DOHH2 (cell line): ENCODE measurements around the gene GTF3C1.

Source experiments
- H3F3A ChIP-seq: fragments of 200-600 bp; sonication (generic), shearing (Covaris generic); 2 replicates; pipeline ENCODE4 v1.6.0; 2016; ENCODE audit warnings: antibody characterized with exemption, mild to moderate bottlenecking; ENCODE audit not compliant: control insufficient read depth, insufficient read depth
- H3K27ac ChIP-seq: fragments of 200-600 bp; sonication (generic); 2 replicates; pipeline ENCODE4 v1.5.1; 2014; ENCODE audit warnings: low read depth, mild to moderate bottlenecking, low read length, moderate library complexity
- H3K27me3 ChIP-seq: fragments of 200-600 bp; sonication (generic); 2 replicates; pipeline ENCODE4 v1.6.1; 2014; ENCODE audit warnings: mild to moderate bottlenecking, low read length, mixed read lengths; ENCODE audit not compliant: control insufficient read depth
- H3K36me3 ChIP-seq: fragments of 200-600 bp; sonication (generic); 2 replicates; pipeline ENCODE4 v1.6.1; 2014; ENCODE audit warnings: mild to moderate bottlenecking, low read length, moderate library complexity, mixed read lengths; ENCODE audit not compliant: control insufficient read depth
- H3K4me1 ChIP-seq: fragments of 200-600 bp; sonication (generic); 2 replicates; pipeline ENCODE4 v1.6.1; 2014; ENCODE audit warnings: mild to moderate bottlenecking, low read length, mixed read lengths; ENCODE audit not compliant: control insufficient read depth
- H3K4me2 ChIP-seq: fragments of 200-600 bp; sonication (generic); 2 replicates; pipeline ENCODE4 v1.6.0; 2014; ENCODE audit warnings: mild to moderate bottlenecking, low read length, moderate library complexity
- H3K4me3 ChIP-seq: fragments of 200-600 bp; sonication (generic); 2 replicates; pipeline ENCODE4 v1.5.1; 2014; ENCODE audit warnings: mild to moderate bottlenecking, low read length, mixed read lengths
- H3K79me2 ChIP-seq: fragments of 200-600 bp; sonication (generic); 2 replicates; pipeline ENCODE4 v1.6.1; 2014; ENCODE audit warnings: mild to moderate bottlenecking, low read length, mixed read lengths; ENCODE audit not compliant: control insufficient read depth
- H3K9me2 ChIP-seq: fragments of 200-600 bp; sonication (generic); replicated peaks from 2 replicates; pipeline ENCODE4 v1.6.1; 2014; ENCODE audit warnings: mild to moderate bottlenecking, low read length, mixed read lengths; ENCODE audit not compliant: control insufficient read depth
- H3K9me3 ChIP-seq: fragments of 200-600 bp; sonication (generic); 2 replicates; pipeline ENCODE4 v1.6.1; 2014; ENCODE audit warnings: antibody characterized with exemption, low read length, mixed read lengths; ENCODE audit not compliant: control insufficient read depth, insufficient read depth
- H4K20me1 ChIP-seq: fragments of 200-600 bp; sonication (generic); 2 replicates; pipeline ENCODE4 v1.6.0; 2014; ENCODE audit warnings: low read depth, mild to moderate bottlenecking, antibody characterized with exemption, low read length, moderate library complexity; ENCODE audit not compliant: control insufficient read depth, insufficient read depth
- EZH2phosphoT487 ChIP-seq: fragments of 200-600 bp; sonication (generic); IDR thresholded peaks from 2 replicates; pipeline ENCODE4 v1.6.1; 2017; ENCODE audit warnings: borderline replicate concordance, mild to moderate bottlenecking, antibody characterized with exemption, low read length, moderate library complexity, mixed read lengths
- TF ChIP-seq, protein P1 (sequence below): fragments of 200-600 bp; sonication (generic); IDR thresholded peaks from one replicate; pipeline ENCODE4 v1.5.1; 2014; ENCODE audit warnings: antibody characterized with exemption, mild to moderate bottlenecking, low read depth, low read length; ENCODE audit not compliant: poor library complexity, severe bottlenecking

Gene GTF3C1

DNA sequence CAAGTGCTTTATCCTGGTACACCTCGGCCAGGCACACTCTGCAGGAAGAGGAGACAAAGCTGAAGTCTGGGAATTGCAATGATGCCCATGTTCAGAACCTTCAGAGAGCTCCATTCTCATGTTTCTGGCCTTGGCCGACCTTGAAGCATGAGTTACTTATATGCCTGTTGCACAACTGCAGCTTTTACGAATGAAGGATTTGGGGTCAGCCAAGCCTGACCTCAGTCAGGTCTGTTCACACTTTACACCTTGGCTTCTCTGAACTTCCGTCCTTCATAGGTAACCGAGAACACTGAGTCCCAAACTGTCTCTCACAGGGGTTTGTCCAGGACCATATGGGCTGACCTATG lies 66.7 kb downstream of the GTF3C1 start:
- TF ChIP-seq, protein P1, sequence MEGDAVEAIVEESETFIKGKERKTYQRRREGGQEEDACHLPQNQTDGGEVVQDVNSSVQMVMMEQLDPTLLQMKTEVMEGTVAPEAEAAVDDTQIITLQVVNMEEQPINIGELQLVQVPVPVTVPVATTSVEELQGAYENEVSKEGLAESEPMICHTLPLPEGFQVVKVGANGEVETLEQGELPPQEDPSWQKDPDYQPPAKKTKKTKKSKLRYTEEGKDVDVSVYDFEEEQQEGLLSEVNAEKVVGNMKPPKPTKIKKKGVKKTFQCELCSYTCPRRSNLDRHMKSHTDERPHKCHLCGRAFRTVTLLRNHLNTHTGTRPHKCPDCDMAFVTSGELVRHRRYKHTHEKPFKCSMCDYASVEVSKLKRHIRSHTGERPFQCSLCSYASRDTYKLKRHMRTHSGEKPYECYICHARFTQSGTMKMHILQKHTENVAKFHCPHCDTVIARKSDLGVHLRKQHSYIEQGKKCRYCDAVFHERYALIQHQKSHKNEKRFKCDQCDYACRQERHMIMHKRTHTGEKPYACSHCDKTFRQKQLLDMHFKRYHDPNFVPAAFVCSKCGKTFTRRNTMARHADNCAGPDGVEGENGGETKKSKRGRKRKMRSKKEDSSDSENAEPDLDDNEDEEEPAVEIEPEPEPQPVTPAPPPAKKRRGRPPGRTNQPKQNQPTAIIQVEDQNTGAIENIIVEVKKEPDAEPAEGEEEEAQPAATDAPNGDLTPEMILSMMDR, result no peak
- TF ChIP-seq EZH2phosphoT487, result no peak
- Histone ChIP-seq H3K4me1 (no peaks in the 10 kb centered on the region), H4K20me1 (0 out of 2 replicates have a peak, but pooled peaks cover under 1% of the 10 kb centered on the region), H3K4me2 (no peak overlapping the region), H3K9me2 (no peaks in the 10 kb centered on the region), H3F3A (no peaks in the 10 kb centered on the region), H3K27ac (no peak overlapping the region), H3K36me3 (peaks cover 63% of the 10 kb centered on the region), H3K9me3 (no peaks in the 10 kb centered on the region), H3K4me3 (no peak overlapping the region), H3K79me2 (no peaks in the 10 kb centered on the region), H3K27me3 (no peaks in the 10 kb centered on the region)

DNA sequence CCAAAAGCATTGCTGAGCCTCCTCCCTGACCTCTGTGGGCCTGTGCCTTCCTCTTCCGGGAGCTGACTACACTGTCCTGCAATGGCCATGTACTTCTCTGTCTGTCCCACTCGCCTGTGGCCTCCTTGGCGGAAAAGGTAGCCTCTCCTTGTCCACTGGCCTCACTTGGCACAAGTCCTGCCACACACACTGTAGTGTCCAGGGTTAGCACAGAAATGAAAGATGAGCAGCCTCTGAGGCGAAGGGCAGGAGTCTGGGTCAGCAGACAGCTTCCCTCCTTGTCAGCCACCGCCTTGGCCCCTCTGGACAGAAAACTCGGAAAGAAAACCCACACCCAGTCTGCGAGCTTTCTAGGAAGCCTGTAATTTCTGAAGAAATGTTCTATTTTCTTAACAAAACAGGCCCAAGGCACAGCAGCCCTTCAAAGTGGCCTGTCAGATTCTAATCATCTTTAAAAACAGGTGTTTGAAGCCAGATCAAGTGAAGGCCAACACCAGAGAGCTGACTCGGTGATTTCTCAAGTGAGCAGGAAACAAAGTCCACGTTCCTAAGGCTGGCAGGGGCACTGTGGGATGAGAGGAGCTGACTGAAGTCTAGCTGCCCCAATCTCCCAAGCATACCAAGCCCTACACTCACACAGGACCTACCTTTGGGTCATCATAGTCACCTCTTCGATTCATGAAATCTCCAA lies 67.2 kb downstream of the GTF3C1 start:
- Histone ChIP-seq H3K27me3 (no peaks in the 10 kb centered on the region), H3K4me2 (no peak overlapping the region), H3K36me3 (peaks cover 64% of the 10 kb centered on the region), H3K4me1 (no peaks in the 10 kb centered on the region), H4K20me1 (no peaks in the 10 kb centered on the region), H3K4me3 (no peak overlapping the region), H3K9me2 (no peaks in the 10 kb centered on the region), H3K9me3 (no peaks in the 10 kb centered on the region), H3F3A (no peaks in the 10 kb centered on the region), H3K27ac (no peak overlapping the region), H3K79me2 (no peaks in the 10 kb centered on the region)
- TF ChIP-seq EZH2phosphoT487, result no peak
- TF ChIP-seq, protein P1, result no peak

DNA sequence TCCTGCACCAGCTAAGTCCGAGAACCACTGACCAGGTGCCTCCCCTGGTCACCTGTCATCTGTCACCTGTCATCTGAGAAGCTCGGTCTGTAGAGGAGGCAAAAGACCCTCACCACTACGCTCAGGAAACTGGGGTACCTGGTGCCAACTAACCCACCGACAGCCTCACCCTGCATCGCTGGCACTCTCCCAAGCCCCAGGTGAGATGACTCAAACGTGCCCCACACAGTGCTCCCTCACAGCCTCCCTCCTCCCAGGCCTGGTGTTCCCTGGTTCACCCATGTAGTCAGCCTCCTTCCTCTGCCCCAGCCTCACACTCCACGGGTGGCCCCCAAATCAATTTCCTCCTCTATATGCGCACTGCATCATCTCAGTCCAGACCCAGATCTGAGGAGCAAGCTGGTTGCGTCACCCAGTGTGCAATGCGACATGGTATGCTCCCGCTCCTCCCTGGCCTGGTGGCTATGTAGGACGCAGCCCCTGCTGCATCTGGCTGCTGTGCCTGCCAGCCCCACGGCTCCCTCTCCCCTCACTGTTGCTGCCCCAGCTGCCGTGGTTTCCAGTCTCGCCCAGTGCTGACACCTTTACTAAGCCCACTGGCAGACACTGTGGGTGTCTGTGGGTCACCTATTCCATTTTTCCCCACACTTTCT lies 68.3 kb downstream of the GTF3C1 start:
- no peaks in the 10 kb centered on the region for H3K27me3 ChIP-seq
- H3K9me2 ChIP-seq, result no peaks in the 10 kb centered on the region
- H3K27ac ChIP-seq, result no peak overlapping the region
- H3K9me3 ChIP-seq, result no peaks in the 10 kb centered on the region
- H3K4me2 ChIP-seq, result no peak overlapping the region
- H4K20me1 ChIP-seq, result no peaks in the 10 kb centered on the region
- H3K4me1 ChIP-seq, result no peaks in the 10 kb centered on the region
- TF ChIP-seq EZH2phosphoT487, result no peak
- TF ChIP-seq, protein P1, result no peak
- no peak overlapping the region for H3K4me3 ChIP-seq
- H3K79me2 ChIP-seq, result no peaks in the 10 kb centered on the region
- H3F3A ChIP-seq, result no peaks in the 10 kb centered on the region
- H3K36me3 ChIP-seq, result peaks cover 63% of the 10 kb centered on the region
